RWPE2 (cell line): ENCODE measurements around the gene AKAP10.
"Not testable (repeated sequence)": the region's sequence is repeated elsewhere in the genome, so short reads cannot be mapped to it uniquely, and the experiment has no call there.

Experiments
- ATAC-seq: fragments of 200-7000 bp; cut with Tn5 transposase; 3 replicates; pipeline ENCODE4 v1.9.1; 2021; ENCODE audit warnings: low read depth
- DNase-seq: peaks from one replicate; pipeline ENCODE4 v3.0.0-alpha.2; 2020; ENCODE audit warnings: low spot score
- H3K27ac ChIP-seq: fragments of 450-650 bp; 2 replicates; pipeline ENCODE4 v1.5.1; 2017; ENCODE audit warnings: mild to moderate bottlenecking; ENCODE audit not compliant: poor library complexity, severe bottlenecking
- H3K27me3 ChIP-seq: fragments of 250-450 bp; sonication (Bioruptor Pico); 2 replicates; pipeline ENCODE4 v1.5.1; 2021; ENCODE audit warnings: mild to moderate bottlenecking, moderate library complexity; ENCODE audit not compliant: insufficient read depth, poor library complexity, severe bottlenecking
- H3K36me3 ChIP-seq: fragments of 250-450 bp; sonication (Bioruptor Pico); 2 replicates; pipeline ENCODE4 v1.5.1; 2020; ENCODE audit warnings: low read depth, mild to moderate bottlenecking, moderate library complexity
- H3K4me1 ChIP-seq: fragments of 250-450 bp; sonication (Bioruptor Pico); 2 replicates; pipeline ENCODE4 v1.5.1; 2021; ENCODE audit warnings: mild to moderate bottlenecking, moderate library complexity; ENCODE audit not compliant: insufficient read depth, poor library complexity, severe bottlenecking
- H3K4me3 ChIP-seq: fragments of 250-450 bp; sonication (Bioruptor Pico); 2 replicates; pipeline ENCODE4 v1.5.1; 2021; ENCODE audit warnings: mild to moderate bottlenecking, moderate library complexity; ENCODE audit not compliant: severe bottlenecking
- H3K9me3 ChIP-seq: fragments of 250-450 bp; sonication (Bioruptor Pico); 2 replicates; pipeline ENCODE4 v1.5.1; 2021; ENCODE audit warnings: mild to moderate bottlenecking, moderate library complexity; ENCODE audit not compliant: severe bottlenecking
- TF ChIP-seq, protein P1 (sequence below): fragments of 450-650 bp; IDR thresholded peaks from one replicate; pipeline ENCODE4 v1.5.1; 2017; ENCODE audit warnings: mild to moderate bottlenecking, moderate library complexity; ENCODE audit not compliant: poor library complexity, severe bottlenecking

AKAP10 gene

DNA sequence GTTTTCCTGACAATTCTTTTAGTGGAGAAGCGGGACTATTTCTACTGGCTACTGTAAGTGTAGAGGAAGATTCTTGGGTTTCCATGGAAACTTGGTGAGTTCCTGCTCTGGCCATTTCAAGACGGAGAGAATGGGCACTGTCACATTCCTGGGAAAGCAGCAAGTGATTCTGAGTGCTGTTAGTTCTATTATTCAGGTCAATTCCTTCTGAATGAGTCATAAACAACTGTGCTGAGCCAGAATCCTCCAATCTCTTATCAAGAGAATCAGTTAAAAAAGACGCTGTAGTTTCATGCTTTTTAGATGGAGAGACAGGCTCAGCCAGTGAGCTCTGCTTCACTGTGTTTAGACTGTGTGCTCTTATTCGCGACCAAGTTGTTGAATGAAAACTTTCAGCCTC is 19.6 kb downstream of the AKAP10 start:
- ATAC-seq: peak; percentile 98
- no peak overlapping the region for H3K4me3 ChIP-seq
- peaks cover 90% of the 10 kb centered on the region for H3K36me3 ChIP-seq
- H3K9me3 ChIP-seq: no peaks in the 10 kb centered on the region
- no peaks in the 10 kb centered on the region for H3K27me3 ChIP-seq
- TF ChIP-seq, protein P1, sequence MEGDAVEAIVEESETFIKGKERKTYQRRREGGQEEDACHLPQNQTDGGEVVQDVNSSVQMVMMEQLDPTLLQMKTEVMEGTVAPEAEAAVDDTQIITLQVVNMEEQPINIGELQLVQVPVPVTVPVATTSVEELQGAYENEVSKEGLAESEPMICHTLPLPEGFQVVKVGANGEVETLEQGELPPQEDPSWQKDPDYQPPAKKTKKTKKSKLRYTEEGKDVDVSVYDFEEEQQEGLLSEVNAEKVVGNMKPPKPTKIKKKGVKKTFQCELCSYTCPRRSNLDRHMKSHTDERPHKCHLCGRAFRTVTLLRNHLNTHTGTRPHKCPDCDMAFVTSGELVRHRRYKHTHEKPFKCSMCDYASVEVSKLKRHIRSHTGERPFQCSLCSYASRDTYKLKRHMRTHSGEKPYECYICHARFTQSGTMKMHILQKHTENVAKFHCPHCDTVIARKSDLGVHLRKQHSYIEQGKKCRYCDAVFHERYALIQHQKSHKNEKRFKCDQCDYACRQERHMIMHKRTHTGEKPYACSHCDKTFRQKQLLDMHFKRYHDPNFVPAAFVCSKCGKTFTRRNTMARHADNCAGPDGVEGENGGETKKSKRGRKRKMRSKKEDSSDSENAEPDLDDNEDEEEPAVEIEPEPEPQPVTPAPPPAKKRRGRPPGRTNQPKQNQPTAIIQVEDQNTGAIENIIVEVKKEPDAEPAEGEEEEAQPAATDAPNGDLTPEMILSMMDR: no peak
- DNase-seq: no peak
- peak overlapping the region; percentile 61 for H3K27ac ChIP-seq
- peaks cover 10% of the 10 kb centered on the region for H3K4me1 ChIP-seq

DNA sequence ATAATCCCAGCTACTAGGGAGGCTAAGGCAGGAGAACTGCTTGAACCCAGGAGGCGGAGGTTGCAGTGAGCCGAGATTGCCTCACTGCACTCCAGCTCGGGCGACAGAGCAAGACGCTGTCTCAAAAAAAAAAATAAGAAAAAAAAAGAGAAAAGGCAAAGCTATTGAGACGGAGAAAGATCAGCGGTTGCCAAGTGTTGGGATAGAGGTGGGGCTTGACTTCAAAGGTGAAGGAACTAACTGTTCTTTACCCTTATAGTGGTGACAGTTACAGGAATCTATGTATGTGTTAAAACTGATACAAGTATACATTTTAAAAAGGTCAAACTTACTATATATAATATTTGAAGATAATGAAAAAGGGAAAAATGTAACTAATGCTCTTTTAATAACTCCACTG is 22.5 kb downstream of the AKAP10 start:
- H3K4me3 ChIP-seq: no peak overlapping the region
- no peak for DNase-seq
- peaks cover 76% of the 10 kb centered on the region for H3K36me3 ChIP-seq
- no peaks in the 10 kb centered on the region for H3K9me3 ChIP-seq
- TF ChIP-seq, protein P1: no peak
- H3K27me3 ChIP-seq: no peaks in the 10 kb centered on the region
- H3K27ac ChIP-seq: no peak overlapping the region
- H3K4me1 ChIP-seq: peaks cover 10% of the 10 kb centered on the region
- no peak for ATAC-seq

DNA sequence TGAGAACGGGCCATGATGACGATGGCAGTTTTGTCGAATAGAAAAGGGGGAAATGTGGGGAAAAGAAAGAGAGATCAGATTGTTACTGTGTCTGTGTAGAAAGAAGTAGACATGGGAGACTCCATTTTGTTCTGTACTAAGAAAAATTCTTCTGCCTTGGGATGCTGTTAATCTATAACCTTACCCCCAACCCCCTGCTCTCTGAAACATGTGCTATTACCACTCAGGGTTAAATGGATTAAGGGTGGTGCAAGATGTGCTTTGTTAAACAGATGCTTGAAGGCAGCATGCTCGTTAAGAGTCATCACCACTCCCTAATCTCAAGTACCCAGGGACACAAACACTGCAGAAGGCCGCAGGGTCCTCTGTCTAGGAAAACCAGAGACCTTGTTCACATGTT is 26.2 kb downstream of the AKAP10 start:
- H3K4me1 ChIP-seq, H3K27me3 ChIP-seq, H3K27ac ChIP-seq, ATAC-seq, H3K9me3 ChIP-seq, DNase-seq, H3K4me3 ChIP-seq: not testable (repeated sequence)
- peaks cover 68% of the 10 kb centered on the region for H3K36me3 ChIP-seq

DNA sequence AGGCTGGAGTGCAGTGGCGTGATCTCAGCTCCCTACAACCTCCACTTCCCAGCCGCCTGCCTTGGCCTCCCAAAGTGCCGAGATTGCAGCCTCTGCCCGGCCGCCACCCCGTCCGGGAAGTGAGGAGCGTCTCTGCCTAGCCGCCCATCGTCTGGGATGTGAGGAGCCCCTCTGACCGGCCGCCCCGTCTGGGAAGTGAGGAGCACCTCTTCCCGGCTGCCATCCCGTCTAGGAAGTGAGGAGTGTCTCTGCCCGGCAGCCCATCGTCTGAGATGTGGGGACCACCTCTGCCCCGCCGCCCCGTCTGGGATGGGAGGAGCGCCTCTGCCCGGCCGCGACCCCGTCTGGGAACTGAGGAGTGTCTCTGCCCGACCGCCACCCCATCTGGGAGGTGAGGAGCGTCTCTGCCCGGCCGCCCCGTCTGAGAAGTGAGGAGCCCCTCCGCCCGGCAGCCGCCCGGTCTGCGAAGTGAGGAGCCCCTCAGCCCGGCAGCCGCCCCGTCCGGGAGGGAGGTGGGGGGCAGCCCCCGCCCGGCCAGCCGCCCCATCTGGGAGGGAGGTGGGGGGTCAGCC is 26.9 kb downstream of the AKAP10 start:
- not testable (repeated sequence) for H3K4me1 ChIP-seq, H3K9me3 ChIP-seq, H3K27ac ChIP-seq, DNase-seq, ATAC-seq, H3K4me3 ChIP-seq, H3K27me3 ChIP-seq
- H3K36me3 ChIP-seq: peaks cover 63% of the 10 kb centered on the region

DNA sequence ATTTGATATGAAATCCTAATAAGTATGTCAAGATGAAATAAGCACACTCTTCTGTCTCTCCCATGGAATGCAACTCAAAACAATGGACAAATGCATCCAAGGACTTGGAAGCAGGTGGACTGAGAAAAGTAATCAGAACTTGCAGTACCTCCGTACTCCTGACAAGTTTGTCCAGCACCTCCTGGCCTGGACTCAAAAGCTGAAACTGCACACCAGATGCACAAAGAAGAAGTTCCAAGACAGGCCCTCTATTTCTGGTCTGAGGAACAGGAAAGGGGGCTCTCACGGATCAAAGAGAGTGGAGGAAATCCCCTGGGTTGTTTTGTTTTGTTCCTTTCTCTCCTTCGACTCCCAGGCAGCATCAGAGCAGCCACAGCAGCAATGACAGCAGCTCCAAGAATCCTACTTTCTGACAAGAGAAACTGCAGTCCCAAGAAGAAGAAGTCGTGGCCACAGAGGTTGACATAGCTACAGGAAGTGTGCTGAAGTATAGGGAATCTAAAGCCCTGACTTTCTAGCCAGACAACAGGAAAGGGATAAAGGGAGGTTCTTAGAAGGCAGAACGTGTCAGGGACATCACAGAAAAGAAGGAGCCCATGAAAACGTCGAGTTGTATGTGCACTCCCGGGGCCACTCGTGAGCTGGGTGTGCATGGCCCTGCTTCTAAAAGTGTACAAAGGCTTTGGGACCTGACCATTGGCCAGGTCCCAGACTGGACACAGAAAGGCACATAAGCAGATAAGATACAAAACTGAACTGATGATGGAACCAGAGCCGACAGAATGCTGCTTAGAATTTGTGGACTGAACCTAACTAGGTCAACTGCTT is 29.3 kb downstream of the AKAP10 start:
- Histone ChIP-seq H3K4me1 (no peaks in the 10 kb centered on the region), H3K4me3 (no peak overlapping the region), H3K9me3 (no peaks in the 10 kb centered on the region), H3K36me3 (peaks cover 60% of the 10 kb centered on the region), H3K27ac (no peak overlapping the region), H3K27me3 (no peaks in the 10 kb centered on the region)
- ATAC-seq: no peak
- DNase-seq: no peak
- TF ChIP-seq, protein P1: no peak

DNA sequence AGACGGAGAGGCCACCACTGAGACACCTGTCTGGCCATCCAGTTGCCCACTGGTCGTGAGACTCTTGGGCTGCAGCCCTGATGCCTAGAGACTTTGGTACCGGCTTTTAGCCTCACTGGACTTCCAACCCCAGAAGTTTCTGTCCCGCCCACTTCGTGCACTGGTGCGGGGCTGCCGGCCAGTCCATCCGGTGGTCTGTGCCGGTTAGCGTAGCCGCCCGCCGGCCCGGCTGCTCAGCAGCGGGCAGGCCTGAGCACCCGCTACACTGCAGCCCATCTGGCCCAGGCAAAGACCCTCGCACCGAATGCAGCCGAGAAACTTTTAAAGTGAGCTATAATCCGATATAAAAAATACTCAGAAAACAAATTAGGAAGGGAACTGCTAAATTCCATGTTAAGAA is 30.7 kb downstream of the AKAP10 start:
- H3K36me3 ChIP-seq: peaks cover 53% of the 10 kb centered on the region
- H3K4me1 ChIP-seq: peaks cover 4% of the 10 kb centered on the region
- DNase-seq (no peak), ATAC-seq (no peak)
- TF ChIP-seq, protein P1: no peak
- H3K4me3 ChIP-seq: no peak overlapping the region
- no peaks in the 10 kb centered on the region for H3K27me3 ChIP-seq
- H3K9me3 ChIP-seq: no peaks in the 10 kb centered on the region
- H3K27ac ChIP-seq: no peak overlapping the region
